Astrocyte of the cerebellum (primary cell): Measurements from ENCODE around the gene NEURL2.
"Not testable (repeated sequence)": the region's sequence is repeated elsewhere in the genome, so short reads cannot be mapped to it uniquely, and the experiment has no call there.

Experiments
- DNase-seq: peaks from one replicate; pipeline ENCODE4 v3.0.0-alpha.2; 2011; ENCODE audit warnings: low read depth
- H3K4me3 ChIP-seq: 2 replicates; pipeline ENCODE4 v1.5.1; 2011; ENCODE audit warnings: mild to moderate bottlenecking, low read depth, low read length, moderate library complexity
- CTCF ChIP-seq: IDR thresholded peaks from 2 replicates; pipeline ENCODE4 v1.5.1; 2012; ENCODE audit warnings: low read length, low read depth, moderate library complexity, mild to moderate bottlenecking; ENCODE audit errors: missing control alignments
- in situ Hi-C: cut with HindIII; loops from 2 replicates; pipeline ENCODE4 v1.10.0; 2017; ENCODE audit warnings: low sequenced_read_pairs

NEURL2 gene

GRCh38 chr20:45907219-45907948 lies 16.4 kb upstream of the NEURL2 start:
- TF ChIP-seq CTCF = no peak
- in situ Hi-C loops = no loop called here

DNA sequence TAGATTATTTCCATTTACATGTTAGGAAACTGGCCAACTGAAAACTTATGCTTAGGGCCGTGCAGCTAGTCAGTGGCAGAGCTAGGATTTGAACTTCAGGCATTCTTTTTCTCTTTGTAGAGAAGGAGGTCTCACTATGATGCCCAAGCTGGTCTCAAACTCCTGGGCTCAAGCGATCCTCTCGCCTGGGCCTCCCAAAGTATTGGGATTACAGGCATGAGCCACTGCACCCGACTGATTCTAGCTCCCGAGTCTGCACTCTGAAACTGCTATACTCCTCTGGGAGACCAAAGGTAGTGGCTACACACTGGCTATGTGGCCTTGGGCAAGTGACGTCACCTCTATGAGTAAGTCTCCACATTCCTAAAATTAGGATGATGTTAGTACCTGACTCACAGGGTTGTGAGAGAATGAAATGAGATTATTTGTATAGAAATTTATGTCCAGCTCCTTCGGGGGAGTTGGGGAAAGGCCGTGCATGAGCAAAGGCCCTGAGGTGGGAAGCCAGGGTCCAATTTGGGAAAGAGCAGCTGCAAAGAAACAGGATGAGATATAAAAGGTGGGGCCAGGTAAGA lies 14.6 kb upstream of the NEURL2 start:
- TF ChIP-seq CTCF = no peak
- no peak for DNase-seq
- in situ Hi-C loops = no loop called here
- no peak overlapping the region for H3K4me3 ChIP-seq

More at GRCh38 chr20:45907219-45907948, 16.4 kb upstream of the NEURL2 start:
- no peak for DNase-seq
- no peak overlapping the region for H3K4me3 ChIP-seq

GRCh38 chr20:45904583-45905504 lies 13.8 kb upstream of the NEURL2 start:
- no peak for DNase-seq
- H3K4me3 ChIP-seq = no peak overlapping the region
- in situ Hi-C loops = no loop called here
- no peak for TF ChIP-seq CTCF

- DNase-seq = no peak
- TF ChIP-seq CTCF = no peak
- H3K4me3 ChIP-seq = no peak overlapping the region
- in situ Hi-C loops = no loop called here
These were observed 11.2 kb upstream of the NEURL2 start for GRCh38 chr20:45902199-45902701.

- H3K4me3 ChIP-seq, in situ Hi-C loops, DNase-seq: not testable (repeated sequence)
These were observed 10.3 kb upstream of the NEURL2 start for GRCh38 chr20:45901332-45901731.

GRCh38 chr20:45899046-45899835 lies 8.2 kb upstream of the NEURL2 start:
- no peak overlapping the region for H3K4me3 ChIP-seq
- in situ Hi-C loops = no loop called here
- DNase-seq = no peak
- no peak for TF ChIP-seq CTCF
